Uterine smooth muscle cell (primary cell): ENCODE data around the gene OR6T1. TPM values are rescaled to one million over a fixed set of nuclear protein-coding genes. Genes with fewer than 3 reads are reported as not detected.

ENCODE experiments used
- total RNA-seq: library from RNA; depleted of rRNA; stranded (reverse); fragments of >200 nt; gene quantifications from 2 replicates; pipeline ENCODE4 v1.2.3, GENCODE V29; 2014

Gene OR6T1
- not detected in 2 replicates for total RNA-seq

GRCh38 chr11:123943738-123944137, at the start of gene OR6T1:
Gene OR6T1, minus strand, starts transcription at chr11:123943838. Its CDS starts 0 bp downstream, at chr11:123943838.

GRCh38 chr11:123977731-123978347, 34.2 kb upstream of the OR6T1 start, which contains the start of gene OR10S1:
Gene OR10S1, minus strand, starts transcription at chr11:123977781. Its CDS starts 117 bp downstream, at chr11:123977664.

GRCh38 chr11:123939317-123939716, 4.3 kb downstream of the OR6T1 start, which contains the start of gene OR4D5:
Gene OR4D5, plus strand, starts transcription at chr11:123939617. Its CDS starts 0 bp downstream, at chr11:123939617.

GRCh38 chr11:123901867-123902266, 41.8 kb downstream of the OR6T1 start, which contains the start of gene OR8D4:
Gene OR8D4, plus strand, starts transcription at chr11:123902167. Its CDS starts 4,265 bp downstream, at chr11:123906432.

Other genes with a start within 250 kb of the OR6T1 start
- gene ZNF202, start 202.2 kb downstream of the OR6T1 start, total RNA-seq: 10.2 and 11.4 TPM in 2 replicates
- gene OR6X1, start 189.3 kb downstream of the OR6T1 start, total RNA-seq: not detected in 2 replicates
- gene OR6M1, start 137.5 kb downstream of the OR6T1 start, total RNA-seq: not detected in 2 replicates
- gene TMEM225, start 58.2 kb downstream of the OR6T1 start, total RNA-seq: not detected in 2 replicates
- not detected in 2 replicates for gene OR8D4, start 41.7 kb downstream of the OR6T1 start, total RNA-seq
- gene OR4D5, start 4.2 kb downstream of the OR6T1 start, total RNA-seq: not detected in 2 replicates
- not detected in 2 replicates for gene OR10S1, start 33.9 kb upstream of the OR6T1 start, total RNA-seq
- gene OR10G6, start 51.3 kb upstream of the OR6T1 start, total RNA-seq: not detected in 2 replicates
- gene OR10G4, start 69.2 kb upstream of the OR6T1 start, total RNA-seq: not detected in 2 replicates
- not detected in 2 replicates for gene OR10G9, start 79.2 kb upstream of the OR6T1 start, total RNA-seq
- not detected in 2 replicates for gene OR10G8, start 83.0 kb upstream of the OR6T1 start, total RNA-seq
- gene OR10G7, start 97.5 kb upstream of the OR6T1 start, total RNA-seq: not detected in 2 replicates
- gene VWA5A, start 171.6 kb upstream of the OR6T1 start, total RNA-seq: 10.5 and 11.8 TPM in 2 replicates
- gene OR10D3, start 239.5 kb upstream of the OR6T1 start, total RNA-seq: not detected in 2 replicates